Measurements from ENCODE around the gene LRMDA.

DNA sequence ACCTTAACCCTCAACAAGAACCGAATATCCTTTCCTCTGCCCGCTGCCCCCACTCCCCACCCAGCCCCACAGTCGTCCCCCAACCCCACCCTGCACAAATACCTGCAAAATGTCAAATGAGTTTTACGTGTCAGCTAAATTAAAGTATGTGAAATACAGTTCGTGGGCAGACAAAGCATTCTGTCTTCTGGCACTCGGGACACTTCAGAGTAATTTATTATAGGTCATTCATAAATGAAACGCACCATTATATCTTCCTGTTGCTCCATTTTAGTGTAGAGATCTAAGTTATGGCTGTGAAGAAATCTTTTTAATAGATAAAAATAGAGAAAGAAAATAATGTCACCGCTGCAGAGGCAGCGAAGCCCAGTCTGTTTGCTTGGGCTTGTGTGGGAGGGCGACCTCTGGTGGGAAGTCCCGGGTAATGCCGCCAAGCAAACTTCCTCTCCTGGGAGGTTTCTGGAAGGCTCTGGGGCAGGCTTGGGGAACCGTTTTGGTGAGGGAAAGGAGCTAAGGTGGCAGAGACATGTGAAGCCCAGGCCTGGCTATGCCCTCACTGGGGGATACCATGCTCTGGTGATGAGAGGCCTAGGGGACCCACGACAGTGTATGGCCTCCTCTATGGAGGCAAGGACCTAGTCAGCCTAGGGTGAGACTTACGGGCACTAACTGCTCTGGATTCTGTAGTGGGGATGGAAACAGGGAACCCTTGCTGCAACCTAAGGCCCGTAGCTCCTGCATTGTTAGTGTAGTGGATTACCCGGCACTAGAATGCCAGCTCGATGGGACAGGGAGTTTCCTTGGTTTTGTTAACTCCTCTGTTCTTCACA lies 604.9 kb downstream of the LRMDA start:
- TF ChIP-seq ZBTB7A (IDR thresholded peaks at IDR 0.05; ENCODE audit: low read depth) (no peak), REST (IDR thresholded peaks at IDR 0.05; ENCODE audit: low read depth) (no peak), MAX (IDR thresholded peaks at IDR 0.05) (no peak), FOXM1 (IDR thresholded peaks at IDR 0.05; ENCODE audit: borderline replicate concordance, low read depth) (no peak), TAF1 (IDR thresholded peaks at IDR 0.05; ENCODE audit: low read depth) (no peak)

All from Ishikawa (cell line).